B cell (primary cell): Measurements from ENCODE around the gene ADAM19. TPM values are rescaled to one million over a fixed set of nuclear protein-coding genes. Genes with fewer than 3 reads are reported as not detected.

Experiments used
- ATAC-seq: fragments of 200-7000 bp; cut with Tn5 transposase; one replicate; pipeline ENCODE4 v1.10.0; 2021; ENCODE audit warnings: low read depth, mild to moderate bottlenecking, moderate number of reproducible peaks, moderate library complexity
- CTCF ChIA-PET: fragments of 350-600 bp; sonication (Branson Sonifier 250); formaldehyde crosslinking; loops from one replicate; lab custom pipeline; 2021; ENCODE audit warnings: antibody characterized with exemption, inconsistent platforms; lab: Charles Lee
- POLR2A ChIA-PET: fragments of 350-600 bp; sonication (Branson Sonifier 250); formaldehyde crosslinking; loops from one replicate; lab custom pipeline; 2021; ENCODE audit warnings: antibody characterized with exemption; lab: Charles Lee
- DNase-seq: peaks from one replicate; pipeline ENCODE4 v3.0.0; 2013
- H2AFZ ChIP-seq: 2 replicates; pipeline ENCODE4 v1.6.1; 2012; ENCODE audit warnings: mild to moderate bottlenecking, low read depth, low read length; ENCODE audit not compliant: insufficient read depth, poor library complexity, severe bottlenecking
- H3K27ac ChIP-seq, 2 donors: 1 replicate in 1 of 2; 2 replicates in 1 of 2; pipeline ENCODE4 v1.5.1; 2012 to 2013; ENCODE audit warnings: low read length in 2 of 2, mild to moderate bottlenecking in 2 of 2, moderate library complexity in 1 of 2
- H3K27me3 ChIP-seq, 4 experiments: fragments of 200-600 bp in 1 of 4; sonication (generic) in 1 of 4; replicated peaks in 1 of 4; 1 replicate in 2 of 4; 2 replicates in 2 of 4; pipeline versions ENCODE4 v1.6.1 to v1.7.0; 2013 to 2016; ENCODE audit warnings: low read length in 3 of 4, mild to moderate bottlenecking in 2 of 4, mixed read lengths in 1 of 4, moderate library complexity in 1 of 4; ENCODE audit not compliant: insufficient read depth in 4 of 4, control insufficient read depth in 3 of 4; ENCODE audit errors: control extremely low read depth in 1 of 4
- H3K36me3 ChIP-seq, 2 experiments: replicated peaks in 1 of 2; 1 replicate in 1 of 2; 2 replicates in 1 of 2; pipeline versions ENCODE4 v1.6.1 to v1.7.1; 2013; ENCODE audit warnings: low read length in 1 of 2; ENCODE audit not compliant: insufficient read depth in 2 of 2, control insufficient read depth in 1 of 2; ENCODE audit errors: control extremely low read depth in 1 of 2, extremely low read depth in 1 of 2
- H3K4me1 ChIP-seq, 2 donors: fragments of 200-600 bp in 1 of 2; sonication (generic) in 1 of 2; 1 replicate in 1 of 2; 2 replicates in 1 of 2; pipeline versions ENCODE4 v1.5.1 to v1.6.1; 2013 to 2017; ENCODE audit warnings: low read length in 2 of 2; ENCODE audit not compliant: control insufficient read depth in 2 of 2, insufficient read depth in 2 of 2
- H3K4me2 ChIP-seq: replicated peaks from 2 replicates; pipeline ENCODE3; 2012; ENCODE audit warnings: mild to moderate bottlenecking, low read depth, low read length; ENCODE audit not compliant: poor library complexity, severe bottlenecking
- H3K4me3 ChIP-seq, 5 experiments: fragments of 200-600 bp in 1 of 5; sonication (generic) in 1 of 5; 1 replicate in 3 of 5; 2 replicates in 2 of 5; pipeline versions ENCODE4 v1.5.1 to v1.7.0; 2011 to 2016; ENCODE audit warnings: low read length in 4 of 5, mild to moderate bottlenecking in 4 of 5, low read depth in 2 of 5, control low read depth in 1 of 5, moderate library complexity in 1 of 5; ENCODE audit not compliant: insufficient read depth in 1 of 5; ENCODE audit errors: control extremely low read depth in 1 of 5, extremely low read depth in 1 of 5
- H3K79me2 ChIP-seq: fragments of 200-600 bp; sonication (generic); one replicate; pipeline ENCODE4 v1.6.0; 2016; ENCODE audit warnings: low read length; ENCODE audit not compliant: control insufficient read depth, insufficient read depth
- H3K9ac ChIP-seq: fragments of 200-600 bp; sonication (generic); 2 replicates; pipeline ENCODE4 v1.6.1; 2017; ENCODE audit warnings: mild to moderate bottlenecking, low read length, moderate library complexity
- H3K9me3 ChIP-seq, 3 donors: one replicate each; pipeline versions ENCODE4 v1.6.1 to v1.7.1; 2013; ENCODE audit warnings: low read length in 2 of 3; ENCODE audit not compliant: control insufficient read depth in 2 of 3, insufficient read depth in 1 of 3; ENCODE audit errors: control extremely low read depth in 1 of 3
- H4K20me1 ChIP-seq: 2 replicates; pipeline ENCODE4 v1.6.0; 2012; ENCODE audit warnings: mild to moderate bottlenecking, low read length; ENCODE audit not compliant: insufficient read depth, control insufficient read depth, poor library complexity, severe bottlenecking
- H3K27ac Mint-ChIP-seq: one replicate; pipeline ENCODE4 v1.8.0; 2021; ENCODE audit warnings: mixed read lengths
- H3K27me3 Mint-ChIP-seq: one replicate; pipeline ENCODE4 v1.8.0; 2021; ENCODE audit warnings: mixed read lengths
- H3K4me1 Mint-ChIP-seq: one replicate; pipeline ENCODE4 v1.8.0; 2021; ENCODE audit warnings: mixed read lengths
- H3K4me3 Mint-ChIP-seq: one replicate; pipeline ENCODE4 v1.8.0; 2021; ENCODE audit warnings: mixed read lengths
- H3K9me3 Mint-ChIP-seq: one replicate; pipeline ENCODE4 v1.8.0; 2022; ENCODE audit warnings: mixed read lengths; ENCODE audit not compliant: insufficient read depth
- EZH2 ChIP-seq: IDR thresholded peaks from 2 replicates; pipeline ENCODE4 v1.6.1; 2012; ENCODE audit warnings: borderline replicate concordance, low read depth, mild to moderate bottlenecking, moderate library complexity, low read length; ENCODE audit not compliant: insufficient read depth, poor library complexity, severe bottlenecking
- WGBS: methylation state at CpG from one replicate; pipeline ENCODE4 v1.1.5; 2013; ENCODE audit warnings: missing lambda C conversion rate; ENCODE audit not compliant: insufficient coverage; 5-methylcytosine and 5-hydroxymethylcytosine counted together
- intact Hi-C: fragments of 100-400 bp; cut with micrococcal nuclease; formaldehyde crosslinking; loops from one replicate; pipeline ENCODE4 v1.10.0; 2022
- polyA plus RNA-seq: library from polyadenylated mRNA; depleted of rRNA; stranded (reverse); fragments of >200 nt; gene quantifications from 2 replicates; pipeline ENCODE4 v1.2.3, GENCODE V29; 2012
- total RNA-seq, 2 donors: library from RNA; stranded (reverse); fragments of 120-200 nt in 1 of 2; gene quantifications; 1 replicate in 1 of 2; 2 replicates in 1 of 2; pipeline versions ENCODE4 v1.2.3 to v1.2.4, GENCODE V29; 2013 to 2022
- TF ChIP-seq, protein P1 (sequence below): fragments of 200-600 bp; IDR thresholded peaks from one replicate; pipeline ENCODE4 v1.8.0; 2022; ENCODE audit warnings: antibody characterized with exemption, mild to moderate bottlenecking

The ADAM19 gene
- total and polyA plus RNA-seq, 2 donors (not counting 1 experiment from before 2014, with no cell fraction given), result 110 to 171 TPM

DNA sequence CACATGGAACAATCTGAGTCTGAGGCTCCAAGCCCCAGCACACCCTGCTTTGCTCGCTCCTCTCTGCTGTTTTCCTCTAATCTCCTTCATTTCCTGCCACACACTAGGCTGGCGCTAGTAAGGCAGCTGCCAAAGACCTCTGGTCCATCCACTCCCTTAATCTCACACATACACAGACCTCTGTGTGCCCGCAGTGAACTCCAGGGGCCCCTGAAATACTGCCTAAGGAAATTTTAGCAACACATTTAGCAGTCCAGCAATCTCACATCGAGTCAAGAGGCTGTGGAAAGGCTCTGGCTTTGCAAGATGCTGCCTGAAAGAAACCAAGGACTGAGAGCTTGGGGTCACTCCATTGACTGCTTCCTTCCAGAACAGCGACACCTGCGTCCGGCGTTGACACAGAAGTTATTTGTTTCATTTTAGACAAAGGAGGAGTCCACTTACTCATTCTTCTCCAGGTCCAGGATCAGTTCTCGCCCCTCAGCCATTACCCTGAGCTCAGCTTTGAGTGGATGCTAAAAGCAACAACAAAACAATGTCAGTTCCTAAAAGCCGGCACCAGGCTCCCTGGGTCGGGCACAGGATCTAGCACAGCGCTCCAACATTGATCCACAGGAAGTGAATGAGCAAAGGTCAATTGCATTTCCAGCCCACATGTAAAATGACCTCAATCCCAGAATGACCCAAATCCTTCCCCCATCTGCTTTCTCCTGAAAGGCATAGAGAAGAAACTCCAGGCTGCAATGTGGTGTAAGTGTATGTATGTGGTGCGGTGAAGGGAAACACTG, 11.5 kb downstream of the ADAM19 start:
- H3K4me1 ChIP-seq, result peaks cover 82 to 89% of the 10 kb centered on the region in 2 donors
- peak overlapping the region; percentile 1 for H3K9ac ChIP-seq
- Mint-ChIP-seq H3K4me1 (peaks cover 85% of the 10 kb centered on the region), H3K27ac (peak overlapping the region; percentile 83), H3K27me3 (no peaks in the 10 kb centered on the region), H3K9me3 (no peaks in the 10 kb centered on the region), H3K4me3 (peak overlapping the region; percentile 32)
- no peaks in the 10 kb centered on the region for H3K27me3 ChIP-seq
- DNase-seq, result no peak
- POLR2A ChIA-PET, result no interaction called here
- H4K20me1 ChIP-seq, result peaks cover 96% of the 10 kb centered on the region
- peak overlapping the region in 1 of 2 donors; percentile 69 for H3K27ac ChIP-seq
- H3K36me3 ChIP-seq, result peaks cover 0 to 83% of the 10 kb centered on the region in 2 experiments
- H3K9me3 ChIP-seq, result no peaks in the 10 kb centered on the region
- intact Hi-C loops, result no loop called here
- peaks cover 100% of the 10 kb centered on the region for H3K79me2 ChIP-seq
- CTCF ChIA-PET, result interaction anchor here (1.1 kb wide), 1 partner anchor 86 kb away, joined by 3 read pairs; no protein-coding TSS in a partner anchor
- WGBS, result 49% methylated on average over 9 of the region's 13 CpGs
- peak overlapping the region in 1 of 5 experiments; percentile 15 for H3K4me3 ChIP-seq
- TF ChIP-seq, protein P1, sequence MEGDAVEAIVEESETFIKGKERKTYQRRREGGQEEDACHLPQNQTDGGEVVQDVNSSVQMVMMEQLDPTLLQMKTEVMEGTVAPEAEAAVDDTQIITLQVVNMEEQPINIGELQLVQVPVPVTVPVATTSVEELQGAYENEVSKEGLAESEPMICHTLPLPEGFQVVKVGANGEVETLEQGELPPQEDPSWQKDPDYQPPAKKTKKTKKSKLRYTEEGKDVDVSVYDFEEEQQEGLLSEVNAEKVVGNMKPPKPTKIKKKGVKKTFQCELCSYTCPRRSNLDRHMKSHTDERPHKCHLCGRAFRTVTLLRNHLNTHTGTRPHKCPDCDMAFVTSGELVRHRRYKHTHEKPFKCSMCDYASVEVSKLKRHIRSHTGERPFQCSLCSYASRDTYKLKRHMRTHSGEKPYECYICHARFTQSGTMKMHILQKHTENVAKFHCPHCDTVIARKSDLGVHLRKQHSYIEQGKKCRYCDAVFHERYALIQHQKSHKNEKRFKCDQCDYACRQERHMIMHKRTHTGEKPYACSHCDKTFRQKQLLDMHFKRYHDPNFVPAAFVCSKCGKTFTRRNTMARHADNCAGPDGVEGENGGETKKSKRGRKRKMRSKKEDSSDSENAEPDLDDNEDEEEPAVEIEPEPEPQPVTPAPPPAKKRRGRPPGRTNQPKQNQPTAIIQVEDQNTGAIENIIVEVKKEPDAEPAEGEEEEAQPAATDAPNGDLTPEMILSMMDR, result no peak
- TF ChIP-seq EZH2, result no peak
- H3K4me2 ChIP-seq, result peak overlapping the region; percentile 36
- no peak for ATAC-seq
- no peak overlapping the region for H2AFZ ChIP-seq

DNA sequence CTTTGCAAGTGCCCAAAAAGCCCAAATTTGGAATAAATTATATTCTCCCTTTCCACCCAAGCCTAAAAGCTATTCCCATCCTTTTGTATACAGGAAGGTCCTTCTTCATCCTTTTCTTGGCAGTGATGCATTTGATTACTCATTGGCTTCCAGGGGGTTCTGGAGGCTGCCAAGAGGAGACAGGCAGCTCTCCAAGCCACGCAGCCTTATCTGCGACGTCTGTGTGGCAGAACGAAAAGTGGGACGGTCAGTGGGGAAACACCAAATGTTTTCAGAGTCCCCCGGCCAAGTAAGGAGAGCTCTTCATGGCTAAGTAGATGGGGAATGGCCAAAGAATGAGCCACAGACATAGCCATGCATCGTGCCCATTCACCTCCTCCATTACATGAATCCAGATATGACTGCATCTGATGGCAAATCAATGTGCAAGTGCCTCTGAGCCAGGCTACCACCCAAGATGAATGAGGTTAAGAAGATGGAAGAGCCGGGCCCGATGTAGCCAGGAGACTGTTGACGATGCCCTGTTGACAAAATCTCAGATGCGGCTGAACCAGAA, 12.1 kb downstream of the ADAM19 start:
- ATAC-seq, result no peak
- POLR2A ChIA-PET, result no interaction called here
- H3K4me1 Mint-ChIP-seq, result peaks cover 85% of the 10 kb centered on the region

More for the DNA sequence above, 12.1 kb downstream of the ADAM19 start:
- 87% methylated on average over 7 of the region's 11 CpGs for WGBS
- Mint-ChIP-seq H3K27me3 (no peaks in the 10 kb centered on the region), H3K9me3 (no peaks in the 10 kb centered on the region), H3K27ac (peak overlapping the region; percentile 83), H3K4me3 (no peak overlapping the region)
- Histone ChIP-seq H3K79me2 (peaks cover 100% of the 10 kb centered on the region), H3K4me2 (peak overlapping the region; percentile 36), H3K27me3 (no peaks in the 10 kb centered on the region), H4K20me1 (peaks cover 96% of the 10 kb centered on the region), H3K4me1 (peaks cover 82 to 89% of the 10 kb centered on the region in 2 donors), H3K9me3 (no peaks in the 10 kb centered on the region), H2AFZ (no peak overlapping the region), H3K27ac (peak overlapping the region in 1 of 2 donors; percentile 69), H3K4me3 (no peak overlapping the region), H3K36me3 (peaks cover 0 to 83% of the 10 kb centered on the region in 2 experiments), H3K9ac (no peak overlapping the region)
- no peak for DNase-seq
- TF ChIP-seq EZH2, result no peak
- TF ChIP-seq, protein P1, result no peak
- intact Hi-C loops, result no loop called here
- CTCF ChIA-PET, result interaction anchor here (0.6 to 1.1 kb wide), 2 partner anchors 87 to 171 kb away, joined by 3 read pairs; no protein-coding TSS in a partner anchor
